HG03095 (cell line): Measurements from ENCODE around the gene ASCL2.

ENCODE experiments used
- ATAC-seq: cut with Tn5 transposase; IDR thresholded peaks from one replicate; pipeline ENCODE4 v1.9.1; 2021; ENCODE audit warnings: moderate library complexity; ENCODE audit not compliant: unreplicated experiment

The ASCL2 gene

DNA sequence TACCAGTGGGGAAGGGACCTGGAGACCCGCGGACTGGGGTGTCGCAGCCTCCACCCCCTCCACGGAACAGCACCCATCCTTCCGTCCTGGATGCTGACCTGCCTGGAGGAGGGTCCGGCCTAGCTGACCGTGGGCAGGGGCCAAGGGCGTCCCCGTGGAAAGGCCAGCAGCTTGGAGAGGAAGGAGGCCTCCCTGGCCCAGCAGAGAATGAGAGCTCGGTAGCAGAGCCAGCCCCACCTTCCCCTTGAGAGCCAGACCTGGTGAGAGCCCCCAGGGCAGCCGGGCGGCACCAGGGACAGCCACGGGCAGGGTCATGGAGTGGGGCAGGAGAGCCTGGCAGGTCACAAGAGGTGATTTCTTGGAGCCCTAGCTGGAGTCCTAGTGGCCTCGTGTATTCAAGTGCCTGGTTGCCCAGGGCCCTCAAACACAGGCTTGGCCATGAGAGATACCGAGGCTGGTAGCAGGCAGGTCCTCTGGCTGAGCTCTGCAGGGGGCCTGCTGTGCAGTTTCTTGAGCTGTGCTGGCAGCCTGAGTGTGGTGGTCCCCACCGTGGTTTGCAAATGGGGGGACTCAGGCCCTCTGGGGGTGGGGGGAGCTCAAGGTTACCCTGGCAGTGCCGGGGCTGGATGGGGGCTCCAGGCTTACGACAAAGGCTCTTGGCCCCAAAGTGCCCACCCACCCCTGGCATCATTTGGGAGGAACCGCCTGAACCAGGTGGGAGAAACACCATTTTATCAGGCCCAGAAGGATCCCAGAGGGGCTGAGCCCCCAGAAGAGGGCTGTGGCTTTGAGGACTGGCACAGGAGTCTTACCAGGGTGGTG lies 39.1 kb upstream of the ASCL2 start:
- ATAC-seq: no peak

DNA sequence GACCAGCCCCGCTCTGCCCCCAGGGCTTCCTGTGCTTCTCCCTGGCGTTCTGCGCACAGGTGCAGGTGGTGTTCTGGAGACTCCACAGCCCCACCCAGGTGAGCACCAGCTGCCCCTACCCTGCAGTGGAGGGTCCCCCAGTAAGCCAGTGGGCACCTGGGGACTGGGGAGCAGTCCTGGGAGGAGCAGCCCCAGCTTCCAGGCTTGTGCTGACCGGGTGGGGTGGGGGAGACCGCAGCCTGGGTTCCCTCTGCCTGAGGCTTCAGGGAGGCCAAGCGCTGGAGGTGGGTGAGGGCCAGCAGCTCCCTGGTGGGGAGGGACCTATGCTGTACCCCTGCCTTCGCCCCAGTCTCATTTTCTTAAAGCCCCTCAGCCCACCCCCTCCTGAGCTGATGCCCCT lies 38.3 kb upstream of the ASCL2 start:
- no peak for ATAC-seq

DNA sequence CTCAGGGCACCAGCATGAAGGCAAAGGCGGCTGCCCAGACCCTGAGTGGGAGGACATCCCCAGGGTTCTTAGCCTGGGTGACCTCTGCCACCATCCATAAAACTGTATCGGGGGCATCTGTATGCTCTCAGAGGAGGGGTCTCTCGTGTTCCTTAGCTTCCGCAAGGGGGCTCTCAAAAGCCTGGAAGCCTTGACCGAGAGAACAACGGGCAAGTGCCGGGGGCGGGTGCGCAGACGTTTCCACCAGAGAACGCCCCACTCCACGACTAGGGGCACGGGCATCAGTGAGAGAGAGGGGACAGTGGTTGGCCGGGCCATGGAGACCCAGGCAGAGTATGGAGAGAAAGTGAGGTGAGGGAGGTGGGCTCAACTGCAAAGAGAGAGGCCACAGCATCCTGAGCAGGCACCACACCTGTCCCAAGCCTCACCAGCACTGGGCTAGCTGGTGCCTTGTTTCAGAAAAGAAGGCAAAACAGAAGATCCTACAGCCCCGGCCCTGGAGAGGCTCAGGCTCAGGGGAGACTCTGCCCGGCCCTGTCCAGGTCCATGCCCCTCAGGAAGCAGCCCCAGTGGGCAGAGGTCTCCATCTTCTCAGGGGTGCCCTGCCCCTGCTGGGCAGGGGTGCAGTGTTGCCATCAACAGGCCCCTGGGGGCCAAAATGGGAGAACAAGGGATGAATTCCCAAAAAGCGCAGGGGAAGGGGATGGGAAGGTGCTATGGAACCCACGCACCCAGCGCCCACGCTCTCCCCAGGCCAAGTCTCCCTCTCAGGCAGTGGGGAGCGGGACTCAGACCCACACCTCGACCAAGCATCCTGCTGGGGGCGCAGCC lies 37.3 kb upstream of the ASCL2 start:
- no peak for ATAC-seq

DNA sequence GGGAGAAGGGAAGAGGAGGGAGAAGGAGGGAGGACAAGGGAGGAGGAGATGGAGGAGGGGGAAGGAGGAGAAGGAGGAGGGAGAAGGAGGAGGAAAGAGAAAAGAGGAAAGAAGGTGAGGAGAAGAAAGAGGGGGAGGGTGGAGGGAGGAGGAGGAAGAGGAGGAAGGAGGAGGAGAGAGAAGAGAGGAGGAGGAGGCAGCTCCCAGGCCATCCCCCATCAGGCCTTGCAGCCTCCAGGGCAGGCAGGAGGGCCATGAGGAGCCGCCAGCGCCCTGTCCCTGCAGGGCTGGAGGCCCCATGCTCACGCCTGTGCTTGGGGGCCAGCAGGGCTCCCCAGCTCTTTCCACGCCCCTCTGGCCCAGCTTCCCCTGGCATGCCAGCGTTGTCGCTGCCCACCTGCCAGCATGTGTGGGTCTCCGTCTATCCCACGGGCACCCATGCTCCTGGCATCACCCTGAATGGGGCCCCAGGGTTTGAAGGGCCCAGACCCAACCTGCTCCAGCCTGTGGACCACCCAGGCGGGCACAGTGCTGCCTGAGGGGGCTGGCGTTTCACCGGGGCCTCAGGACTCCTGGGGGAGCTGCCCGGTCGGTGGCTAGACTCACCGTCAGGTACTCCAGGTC lies 36.6 kb upstream of the ASCL2 start:
- ATAC-seq: no peak

DNA sequence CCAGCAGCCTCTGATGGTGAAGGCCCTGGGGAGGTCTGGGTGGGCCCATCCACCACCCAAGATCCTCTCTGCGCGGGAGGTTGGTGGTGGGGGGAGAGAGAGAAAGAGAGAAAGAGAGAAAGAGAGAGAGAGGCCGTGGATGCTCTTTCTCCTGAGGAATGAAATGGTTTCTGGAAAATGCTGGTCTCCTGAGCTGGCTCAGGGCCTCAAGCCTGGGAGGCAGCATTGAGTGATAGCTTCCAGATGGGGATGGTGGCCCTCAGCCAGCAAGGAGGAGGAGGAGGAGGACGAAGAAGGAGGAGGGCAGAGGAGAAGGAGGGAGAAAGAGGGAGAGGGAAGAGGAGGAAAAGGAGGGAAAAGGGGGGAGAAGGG lies 36.0 kb upstream of the ASCL2 start:
- ATAC-seq: no peak

DNA sequence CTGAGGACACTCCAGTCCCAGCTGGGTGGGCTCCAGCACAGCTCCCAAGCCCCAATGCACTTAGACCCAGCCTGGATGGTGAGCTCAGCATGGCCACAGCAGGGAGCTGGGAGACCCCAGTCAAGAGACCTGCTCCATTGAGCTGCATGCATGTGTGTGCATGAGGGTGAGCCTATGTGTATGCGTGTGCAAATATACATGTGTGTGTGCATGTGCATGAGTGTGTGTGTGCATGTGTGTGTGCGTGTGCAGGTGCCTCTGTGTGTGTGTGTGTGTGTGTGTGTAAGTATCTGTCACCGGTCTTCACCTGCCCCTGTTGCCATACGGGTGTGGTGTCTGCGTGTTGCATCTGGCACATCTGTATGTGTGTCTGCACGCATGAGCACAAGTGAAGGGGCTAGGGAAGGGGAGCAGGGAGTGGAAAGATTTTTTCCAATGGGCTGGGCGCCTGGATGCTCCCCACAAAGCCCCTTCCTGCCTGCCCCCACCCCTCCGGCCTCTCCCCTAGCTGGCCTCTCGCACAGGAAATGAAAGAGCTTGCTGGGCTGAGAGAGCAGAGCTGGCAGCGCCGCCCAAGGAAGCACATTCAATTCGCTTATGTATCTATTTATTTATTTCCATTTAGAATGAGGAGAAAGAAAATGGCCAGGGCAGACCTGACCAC lies 35.5 kb upstream of the ASCL2 start:
- ATAC-seq: no peak

DNA sequence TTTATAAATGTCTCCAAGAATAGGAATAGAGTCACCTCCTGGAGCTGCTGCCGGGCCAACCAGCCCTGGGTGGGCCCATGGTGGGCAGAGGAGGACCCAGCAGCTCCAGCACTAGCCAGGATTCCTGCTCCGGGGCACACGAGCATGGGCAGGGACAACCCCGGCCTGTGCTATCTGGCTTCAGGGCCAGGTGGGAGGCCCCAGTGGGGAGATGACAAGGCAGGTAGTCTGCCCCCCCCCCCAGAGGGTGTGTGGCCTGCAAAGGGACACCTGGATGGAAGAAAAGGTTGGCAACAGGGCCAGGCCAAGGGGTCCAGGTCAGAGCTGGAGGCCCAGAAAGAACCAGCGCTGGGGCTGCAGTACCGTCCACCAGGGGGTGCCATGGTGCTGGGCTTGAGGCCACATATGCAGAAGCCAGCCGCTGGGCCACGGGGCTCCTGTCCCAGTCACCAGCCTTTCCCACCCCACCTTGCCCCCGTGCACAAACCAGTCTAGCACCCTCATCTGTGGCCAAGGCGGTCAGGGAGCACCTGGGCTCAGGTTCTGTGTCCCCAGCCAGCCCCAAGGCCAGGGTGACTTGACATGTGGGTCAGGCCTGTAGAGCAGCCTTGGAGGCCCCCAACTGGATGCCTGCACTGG lies 34.9 kb upstream of the ASCL2 start:
- no peak for ATAC-seq

DNA sequence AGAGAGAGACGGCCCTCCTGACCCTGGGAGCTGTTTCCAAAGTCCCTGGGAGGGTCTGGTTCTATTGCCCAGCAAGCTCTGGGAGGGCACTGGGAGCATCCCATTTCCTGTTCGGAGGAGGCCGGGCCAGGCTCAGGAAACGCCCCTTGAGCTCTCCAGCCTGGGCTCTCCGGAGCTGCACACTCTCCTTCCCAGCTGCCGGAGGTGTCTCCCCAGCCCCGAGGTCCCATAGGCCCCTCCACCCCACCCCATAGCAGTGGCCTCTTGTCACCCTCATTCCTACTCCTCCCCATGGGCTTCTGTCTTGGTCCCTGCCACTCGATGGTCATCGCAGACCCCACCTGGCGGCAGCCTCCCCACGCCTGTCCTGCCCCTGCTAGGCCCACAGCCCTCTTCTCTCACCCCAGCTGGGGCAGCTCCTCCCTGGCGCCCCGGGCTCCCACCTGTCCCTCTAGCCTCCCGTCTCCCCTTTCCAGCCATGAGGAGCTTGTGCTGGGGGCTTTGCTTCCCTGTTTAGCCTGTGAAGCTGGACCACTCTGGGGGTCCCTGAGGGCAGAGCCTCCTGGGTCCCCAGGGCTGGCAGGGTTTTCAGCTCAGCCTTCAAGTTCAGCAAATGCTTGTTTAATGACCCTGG lies 34.2 kb upstream of the ASCL2 start:
- ATAC-seq: no peak

DNA sequence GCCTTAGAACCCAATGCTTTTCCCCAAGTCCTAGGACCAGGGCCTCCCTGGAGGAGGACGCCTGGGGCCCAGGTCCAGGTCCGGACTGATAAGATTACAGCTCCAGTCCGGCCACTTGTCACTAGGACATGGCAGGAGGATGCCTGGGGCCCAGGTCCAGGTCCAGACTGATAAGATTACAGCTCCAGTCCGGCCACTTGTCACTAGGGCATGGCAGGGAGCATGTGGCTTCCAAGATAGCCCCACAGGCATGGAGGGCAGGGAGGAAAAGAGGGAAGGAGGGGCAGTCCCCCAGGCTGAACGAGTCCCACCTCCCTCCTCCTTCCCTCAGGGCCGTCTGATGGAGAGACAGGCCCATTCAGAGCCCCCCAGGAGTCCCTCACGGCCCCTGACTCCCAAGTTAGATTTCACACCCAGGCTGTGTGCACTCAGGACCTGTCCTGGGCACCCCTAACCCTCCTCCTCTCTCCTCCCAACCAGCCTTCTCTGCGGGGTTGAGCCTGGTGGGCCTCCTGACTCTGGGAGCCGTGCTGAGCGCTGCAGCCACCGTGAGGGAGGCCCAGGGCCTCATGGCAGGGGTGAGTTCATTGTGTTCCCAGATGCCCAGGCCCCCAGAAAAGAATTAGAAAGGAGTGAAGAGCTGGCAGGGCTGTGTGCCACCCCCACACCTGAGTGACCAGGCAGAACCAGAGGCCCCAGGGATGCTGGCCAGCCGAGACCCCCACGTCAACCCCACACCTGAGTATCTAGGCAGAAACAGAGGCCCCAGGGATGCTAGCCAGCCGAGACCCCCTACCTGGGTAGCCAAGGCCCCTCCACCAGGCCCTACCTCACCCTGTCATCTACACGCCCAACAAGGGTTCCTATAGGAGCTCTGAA lies 33.5 kb upstream of the ASCL2 start:
- no peak for ATAC-seq

DNA sequence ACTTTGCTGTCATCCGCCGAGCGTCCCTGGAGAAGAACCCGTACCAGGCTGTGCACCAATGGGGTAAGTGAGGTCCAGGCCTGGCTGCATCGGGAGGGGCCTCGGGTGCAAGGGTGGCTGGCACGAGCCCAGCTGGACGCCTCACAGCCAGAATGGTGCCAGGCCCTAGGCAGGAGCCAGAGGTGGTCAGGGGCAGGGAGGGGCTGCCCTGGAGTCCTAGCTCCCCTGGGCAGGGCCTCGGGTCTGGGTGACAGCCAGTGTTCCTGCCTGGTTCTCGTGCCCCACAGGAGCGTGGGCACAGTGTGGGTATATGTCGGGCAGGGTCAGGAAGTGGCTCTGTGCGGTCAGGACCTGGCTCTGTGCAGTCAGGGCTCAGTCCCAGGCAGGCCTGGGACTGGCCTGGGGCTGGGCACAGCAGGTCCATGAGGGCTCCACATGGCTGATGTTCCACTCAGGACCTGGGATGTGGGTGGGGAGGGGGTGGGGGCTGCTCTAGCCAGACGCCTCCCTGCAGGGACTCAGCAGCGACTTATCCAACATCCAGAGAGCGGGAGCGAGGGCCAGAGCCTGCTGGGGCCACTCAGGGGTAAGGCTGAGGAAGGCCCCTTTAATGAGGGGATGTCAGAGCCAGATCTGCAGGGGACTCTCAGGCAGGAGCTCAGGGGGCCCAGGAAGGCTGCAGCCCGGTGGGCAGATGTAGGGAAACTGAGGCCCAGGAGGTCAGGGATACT lies 32.7 kb upstream of the ASCL2 start:
- ATAC-seq: no peak

DNA sequence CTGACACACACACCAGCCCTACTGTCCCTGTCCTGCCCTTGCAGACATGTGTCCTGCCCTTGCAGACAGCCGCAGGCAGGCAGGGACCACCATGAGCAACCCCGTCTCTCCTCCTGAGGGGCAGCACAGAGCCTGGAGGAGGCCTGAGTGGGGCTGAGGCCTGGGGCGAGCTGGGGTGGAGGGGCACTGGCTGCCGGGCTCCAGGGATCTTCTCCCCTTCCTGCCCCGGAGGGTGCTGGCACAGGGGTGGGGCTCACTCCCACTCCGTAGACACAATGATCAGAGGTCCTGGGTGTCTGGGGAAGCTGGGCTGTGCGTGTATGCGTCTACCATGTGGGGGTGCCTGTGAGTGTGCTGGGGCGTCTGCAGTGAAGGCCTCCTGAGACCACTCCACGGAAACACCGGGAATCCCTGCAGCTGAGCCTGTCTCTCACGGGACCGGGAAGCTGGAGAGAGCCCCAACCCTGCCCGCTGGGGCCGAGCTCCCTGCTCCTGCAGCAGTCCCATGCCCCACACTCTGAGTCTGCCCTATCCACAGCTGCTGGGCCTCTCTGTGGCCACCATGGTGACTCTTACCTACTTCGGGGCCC lies 32.0 kb upstream of the ASCL2 start:
- ATAC-seq: no peak

DNA sequence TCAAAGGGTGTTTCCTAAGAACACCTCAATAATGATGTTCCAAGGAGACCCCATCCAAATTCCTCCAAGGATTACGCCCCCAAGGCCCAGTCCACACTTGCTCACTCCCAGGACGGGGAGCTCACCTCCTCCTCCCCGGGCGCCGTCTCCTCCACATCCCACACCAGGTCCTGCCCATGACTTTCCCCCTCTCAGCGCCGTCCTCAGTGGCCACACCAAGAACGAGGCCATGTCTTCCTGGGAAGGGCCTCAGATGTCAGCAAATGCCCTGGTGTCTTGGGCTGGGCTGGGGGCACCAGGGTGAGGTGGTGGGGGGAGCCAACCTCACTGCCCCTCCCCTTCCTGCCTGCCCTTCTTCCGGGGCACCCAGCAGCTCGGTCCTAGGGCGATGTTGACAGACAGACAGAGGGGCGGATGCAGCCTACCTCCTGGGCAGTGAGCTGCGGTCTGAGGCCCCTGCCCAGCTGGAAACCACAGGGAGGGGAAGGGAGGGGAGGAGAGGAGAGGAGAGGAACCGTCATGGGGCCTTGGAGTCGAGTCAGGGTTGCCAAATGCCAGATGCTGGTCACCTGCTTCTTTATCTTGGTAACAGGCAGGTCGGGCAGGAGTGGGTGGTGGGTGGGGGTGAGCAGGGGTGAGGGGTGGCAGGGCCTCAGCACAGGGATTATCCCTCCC lies 31.4 kb upstream of the ASCL2 start, which contains the start of the genes C11orf21 and TSPAN32:
Gene C11orf21 (minus strand): TSS at position 288 of the 675 bp plus-strand sequence. CDS start 110 bp downstream, at position 178.
Gene TSPAN32 (plus strand): TSS at position 383 of the 675 bp plus-strand sequence. CDS start 137 bp downstream, at position 520.
- no peak for ATAC-seq

DNA sequence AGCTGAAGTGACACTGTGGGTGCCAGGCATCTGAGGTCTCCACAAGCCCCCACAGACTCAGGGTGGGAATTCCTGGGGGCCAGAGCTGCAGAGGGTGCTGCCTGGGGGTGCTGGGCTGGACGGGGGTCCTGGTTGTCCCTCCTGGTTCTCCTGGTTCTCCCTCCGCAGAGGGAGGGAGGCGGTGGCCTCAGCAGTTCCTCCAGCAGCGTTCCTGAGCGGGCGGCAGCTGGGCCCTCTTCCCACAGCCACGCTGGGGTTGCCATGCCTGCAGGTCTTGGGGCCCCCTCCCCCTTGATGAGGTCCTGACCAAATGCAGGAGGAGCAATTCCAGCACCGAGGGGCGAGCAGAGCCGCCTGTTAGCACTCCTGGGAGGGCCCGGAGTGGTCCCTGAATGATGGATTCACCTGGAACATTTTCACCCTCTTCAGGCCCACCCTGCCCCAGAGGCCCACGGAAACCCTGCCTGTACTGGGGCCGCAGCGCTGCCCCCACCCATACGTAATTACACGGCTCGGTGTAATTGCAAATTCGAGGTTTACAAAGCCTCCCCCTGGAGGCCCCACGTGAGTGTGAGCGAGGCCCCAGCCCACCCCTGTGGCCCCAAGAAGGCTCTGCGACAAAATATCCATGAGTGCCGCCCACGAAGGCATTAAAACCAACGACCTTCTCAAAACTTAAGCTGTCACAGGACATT lies 30.7 kb upstream of the ASCL2 start:
- no peak for ATAC-seq

DNA sequence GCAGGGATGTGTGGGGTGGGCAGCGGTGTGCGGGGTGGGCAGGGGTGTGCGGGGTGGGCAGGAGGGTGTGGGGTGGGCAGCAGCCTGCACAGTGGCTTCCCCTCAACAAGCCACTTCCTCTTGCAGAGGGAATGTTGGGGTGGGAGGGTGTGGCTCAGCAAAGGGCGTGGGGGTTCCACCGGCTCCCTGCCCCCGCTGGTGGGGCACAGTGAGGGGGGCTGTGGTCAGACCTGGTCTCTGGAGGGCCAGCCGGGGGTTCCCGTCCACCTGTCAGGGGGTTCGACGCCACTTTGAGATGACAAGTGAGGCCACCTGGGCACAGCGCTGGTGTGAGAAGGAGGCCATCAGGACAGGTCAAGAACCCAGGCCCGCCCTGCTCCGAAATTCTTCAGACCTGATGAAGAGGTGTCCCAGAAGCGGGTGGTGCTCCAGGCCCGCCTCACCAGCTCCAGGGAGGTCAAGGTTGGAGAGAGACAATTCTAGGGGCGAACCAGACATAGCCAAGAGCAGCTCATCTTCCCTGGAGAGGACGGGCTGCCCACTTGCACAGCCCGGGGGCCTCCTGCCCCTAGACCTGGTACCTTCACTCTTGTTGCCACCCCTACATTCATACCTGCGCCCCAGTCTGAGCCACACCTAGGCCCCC lies 30.0 kb upstream of the ASCL2 start:
- no peak for ATAC-seq

DNA sequence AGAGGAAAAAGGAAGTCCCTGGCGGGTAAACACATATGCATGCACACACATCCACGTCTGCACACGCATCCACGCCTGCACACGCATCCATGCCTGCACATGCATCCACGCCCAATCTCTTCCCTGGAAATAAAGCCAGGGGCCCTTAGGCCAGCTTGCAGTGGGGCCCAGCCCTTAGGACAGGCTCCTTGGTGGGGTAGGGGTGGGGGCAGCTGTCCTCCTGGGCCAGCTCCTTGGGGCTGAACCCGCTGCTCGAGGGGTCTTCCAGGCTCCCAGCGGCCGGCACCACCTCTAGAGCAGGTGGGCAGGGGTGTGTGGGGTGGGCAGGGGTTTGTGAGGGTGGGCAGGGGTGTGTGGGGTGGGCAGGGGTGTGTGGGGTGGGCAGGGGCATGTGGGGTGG lies 29.4 kb upstream of the ASCL2 start:
- ATAC-seq: no peak
